GM21619 (cell line): ENCODE data around the gene OGDHL.
A peak's percentile ranks its signal among the peaks of the same experiment; 100 is the strongest.
"Not testable (repeated sequence)": the region's sequence is repeated elsewhere in the genome, so short reads cannot be mapped to it uniquely, and the experiment has no call there.

Source experiments
- ATAC-seq: cut with Tn5 transposase; IDR thresholded peaks from one replicate; pipeline ENCODE4 v1.9.1; 2021; ENCODE audit not compliant: unreplicated experiment

OGDHL gene

GRCh38 chr10:49761789-49762565 lies at the start of gene OGDHL:
TSS of gene OGDHL (minus strand) at chr10:49762323. CDS start at chr10:49758592, 3,731 bp downstream.
- peak; percentile 69 for ATAC-seq

DNA sequence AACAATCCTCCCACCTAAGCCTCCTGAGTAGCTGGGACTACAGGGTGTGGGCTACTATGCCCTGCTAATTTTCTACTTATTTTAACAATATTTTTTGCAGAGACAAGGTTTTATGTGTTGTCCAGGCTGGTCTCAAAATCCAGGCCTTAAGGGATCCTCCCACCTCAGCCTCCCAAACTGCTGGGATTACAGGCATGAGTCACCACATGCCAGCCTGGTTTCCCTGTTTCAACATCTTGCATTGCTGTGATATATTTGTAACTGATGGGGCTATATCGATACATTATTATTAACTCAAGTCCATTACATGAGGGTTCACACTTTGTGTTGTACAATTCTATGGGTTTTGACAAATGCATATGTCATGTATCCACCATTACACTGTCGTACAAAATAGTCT lies 41.9 kb upstream of the OGDHL start:
- ATAC-seq, result no peak

DNA sequence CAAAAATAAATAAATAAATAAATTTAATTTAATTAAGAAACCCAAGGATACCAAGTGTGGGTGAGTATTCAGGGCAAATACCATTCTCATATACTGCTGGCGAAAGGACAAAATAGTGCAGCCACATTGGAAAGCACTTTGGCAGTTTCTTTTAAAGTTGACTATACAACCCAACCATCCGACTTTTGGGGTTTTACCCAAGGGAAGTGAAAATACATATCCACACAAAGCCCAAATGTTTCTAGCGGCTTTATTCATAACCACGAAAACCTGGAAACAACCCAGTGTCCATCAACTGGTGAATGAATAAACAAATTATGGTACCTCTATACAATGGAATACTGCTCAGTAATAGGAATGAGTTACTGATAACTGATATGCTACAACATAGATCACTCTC lies 36.2 kb upstream of the OGDHL start:
- no peak for ATAC-seq

- no peak for ATAC-seq
Observed at GRCh38 chr10:49791100-49791499, 29.0 kb upstream of the OGDHL start.

GRCh38 chr10:49784681-49785080 lies 22.6 kb upstream of the OGDHL start:
- no peak for ATAC-seq

DNA sequence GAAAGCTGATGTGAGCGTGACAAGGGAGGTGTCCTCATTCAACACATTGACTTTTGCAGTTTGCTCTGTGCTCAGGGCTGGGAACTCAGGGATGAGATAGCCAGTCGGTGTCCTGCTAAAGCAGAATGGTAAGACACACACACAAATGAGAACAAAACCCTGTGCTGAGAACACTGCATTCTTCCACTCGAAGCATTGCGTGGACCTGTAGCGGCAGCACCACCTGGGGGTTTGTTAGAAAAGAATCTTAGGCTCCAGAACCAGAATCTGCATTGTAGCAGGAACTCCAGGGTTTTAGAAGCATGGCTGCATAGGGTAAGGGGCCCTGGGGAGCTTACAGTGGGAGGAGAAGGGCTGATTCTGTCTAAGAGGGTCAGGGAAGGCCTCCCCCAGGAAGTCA lies 21.5 kb upstream of the OGDHL start:
- ATAC-seq, result no peak

DNA sequence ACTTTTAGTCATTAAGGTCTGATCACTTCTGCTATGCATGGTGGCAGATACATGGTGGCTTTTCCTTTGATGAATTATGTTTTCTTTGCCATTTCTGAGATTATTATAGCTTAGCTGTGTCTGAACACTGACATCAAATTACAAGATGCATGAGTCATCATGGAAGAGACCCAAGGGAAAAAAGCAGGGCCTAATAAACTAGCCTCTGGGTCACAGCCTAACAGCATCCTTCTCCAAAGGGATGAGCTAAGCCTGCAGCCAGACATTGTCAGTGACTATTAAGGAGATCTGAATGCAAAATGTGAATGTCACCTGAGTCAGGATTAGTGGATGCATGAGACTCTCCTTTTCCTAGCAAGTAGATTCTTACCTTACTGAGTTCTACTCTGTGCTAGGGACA lies 19.1 kb upstream of the OGDHL start:
- no peak for ATAC-seq

- ATAC-seq, result no peak
Observed at GRCh38 chr10:49778197-49778596, 16.1 kb upstream of the OGDHL start.

DNA sequence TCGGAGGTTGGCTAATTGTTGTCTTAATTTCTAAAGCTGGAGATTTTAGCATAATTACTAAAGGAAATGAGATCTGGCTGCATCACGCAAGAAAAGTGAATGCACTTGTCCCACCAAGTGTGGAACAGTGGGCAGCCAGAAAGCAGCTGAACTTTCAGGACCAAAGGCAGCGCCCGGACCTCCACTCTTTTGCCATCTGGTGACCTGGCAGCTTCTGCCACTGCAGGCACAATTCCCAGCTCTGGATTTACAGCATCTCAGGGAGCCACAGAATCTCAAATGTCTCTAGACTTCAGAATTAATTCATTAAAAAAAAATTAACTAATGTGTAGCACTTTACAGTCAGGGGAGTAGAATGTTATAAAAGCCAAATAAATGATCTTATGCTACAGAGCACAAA lies 14.7 kb upstream of the OGDHL start:
- ATAC-seq, result no peak

GRCh38 chr10:49775014-49775413 lies 12.9 kb upstream of the OGDHL start:
- no peak for ATAC-seq

DNA sequence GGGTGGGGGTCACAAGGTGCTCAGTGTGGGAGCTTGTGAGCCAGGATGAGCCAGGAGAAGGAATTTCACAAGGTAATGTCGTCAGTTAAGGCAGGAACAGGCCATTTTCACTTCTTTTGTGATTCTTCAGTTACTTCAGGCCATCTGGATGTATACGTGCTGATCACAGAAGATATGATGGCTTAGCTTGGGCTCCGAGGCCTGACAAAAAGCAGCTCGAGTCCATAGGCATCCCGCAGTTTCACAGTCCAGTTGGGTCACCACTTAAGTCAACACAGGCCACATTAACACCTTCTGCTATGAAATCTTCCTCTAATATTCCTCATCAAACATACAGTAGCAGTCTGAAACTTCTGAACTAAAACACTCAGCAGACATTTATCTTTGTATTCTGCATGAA lies 10.8 kb upstream of the OGDHL start:
- ATAC-seq, result not testable (repeated sequence)

DNA sequence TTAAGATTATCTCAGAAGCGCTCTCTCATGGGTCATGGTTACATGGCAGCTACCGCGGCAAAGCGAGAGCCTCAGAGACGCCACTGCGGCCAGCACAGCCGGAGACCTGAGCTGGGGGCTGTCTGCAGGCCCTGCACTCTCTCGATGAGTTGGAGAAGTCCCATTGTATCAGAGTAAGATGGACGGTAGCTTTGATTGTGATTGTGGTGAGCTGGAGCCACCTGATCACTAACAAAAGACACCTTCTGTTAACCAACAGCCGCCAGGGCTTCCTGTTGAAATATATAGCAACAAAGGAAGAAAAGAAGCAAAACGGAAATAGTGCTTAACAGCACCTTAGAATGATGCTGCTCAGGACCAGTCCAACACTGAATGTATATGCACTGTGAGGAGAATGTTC lies 8.9 kb upstream of the OGDHL start:
- ATAC-seq, result not testable (repeated sequence)

DNA sequence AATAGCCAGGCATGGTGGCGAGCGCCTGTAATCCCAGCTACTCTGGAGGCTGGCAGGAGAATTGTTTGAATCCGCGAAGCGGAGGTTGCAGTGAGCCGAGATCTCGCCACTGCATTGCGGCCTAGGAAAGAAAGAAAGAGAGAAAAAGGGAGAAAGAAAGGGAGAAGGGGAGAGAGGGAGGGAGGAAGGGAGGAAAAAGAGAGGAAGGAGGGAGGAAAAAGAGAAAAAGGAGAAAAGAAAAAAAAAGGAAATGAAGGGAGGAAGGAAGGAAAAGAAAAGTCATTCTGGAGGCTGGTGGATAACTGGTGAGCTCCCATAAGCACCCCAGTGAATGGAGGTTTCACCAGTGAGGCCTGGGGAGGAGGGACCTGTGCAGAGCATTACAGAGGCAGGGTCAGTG lies 7.6 kb upstream of the OGDHL start:
- no peak for ATAC-seq

- no peak for ATAC-seq
Observed at GRCh38 chr10:49768731-49769130, 6.6 kb upstream of the OGDHL start.

- ATAC-seq, result no peak
Observed at GRCh38 chr10:49768329-49768728, 6.2 kb upstream of the OGDHL start.

GRCh38 chr10:49767752-49768151 lies 5.6 kb upstream of the OGDHL start:
- no peak for ATAC-seq

- ATAC-seq, result no peak
Observed at GRCh38 chr10:49766484-49766883, 4.4 kb upstream of the OGDHL start.

DNA sequence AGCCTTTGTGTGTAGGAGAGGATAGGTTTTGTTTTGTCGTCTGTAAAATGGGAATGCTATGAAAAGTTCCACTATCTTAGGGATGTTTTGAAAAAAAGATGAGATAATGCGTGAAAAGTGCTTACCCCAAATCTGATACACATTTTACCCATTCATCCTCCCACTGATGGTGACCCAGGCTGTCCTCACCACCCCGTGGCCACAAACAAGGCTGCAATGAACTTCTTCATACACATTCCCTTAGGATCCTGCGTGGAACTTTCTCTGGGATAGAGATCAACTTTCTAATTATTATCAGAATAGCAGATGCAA lies 399 bp upstream of the OGDHL start:
- no peak for ATAC-seq

- no peak for ATAC-seq
Observed at GRCh38 chr10:49761201-49761788, 828 bp downstream of the OGDHL start.

- ATAC-seq, result no peak
Observed at GRCh38 chr10:49760789-49761188, 1.3 kb downstream of the OGDHL start.

DNA sequence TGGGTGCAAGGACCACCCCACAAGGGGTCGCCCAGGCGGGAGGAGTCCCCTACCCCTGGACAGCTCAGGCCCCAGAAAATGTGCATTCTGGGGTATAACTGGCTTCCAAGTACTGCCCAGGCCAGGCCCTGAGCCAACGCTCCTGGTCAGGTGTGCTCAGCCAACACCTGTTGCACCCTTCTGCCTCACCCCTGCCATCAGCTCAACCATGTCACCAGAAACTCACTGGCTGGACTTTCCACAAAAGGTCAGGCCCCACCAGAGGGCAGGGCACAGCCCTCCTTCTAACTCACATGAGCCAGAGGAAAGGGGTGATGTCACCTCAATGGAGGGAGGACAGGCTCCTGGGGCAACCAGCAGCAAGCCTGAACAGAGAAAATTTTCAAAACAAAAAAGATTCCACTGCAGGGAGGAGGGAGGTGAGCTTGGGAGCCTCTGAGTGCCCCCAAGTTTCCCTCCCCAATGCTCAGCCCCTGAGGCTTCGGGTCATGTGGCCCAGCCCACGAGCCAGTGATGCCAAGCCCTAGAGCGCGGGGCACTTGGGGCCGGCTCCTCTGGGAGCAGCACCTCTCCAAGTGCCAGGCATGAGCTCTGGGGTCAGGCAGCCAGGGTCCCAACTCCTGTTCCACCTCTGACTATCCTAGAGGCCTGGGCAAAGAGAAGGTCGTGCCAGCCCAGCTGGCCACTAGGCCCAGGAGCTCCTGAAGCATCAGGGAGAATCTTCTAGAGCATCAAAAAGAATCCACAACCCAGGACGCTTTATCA lies 2.2 kb downstream of the OGDHL start:
- no peak for ATAC-seq

GRCh38 chr10:49758249-49758930 lies 3.7 kb downstream of the OGDHL start:
- no peak for ATAC-seq
